ENCODE measurements around the gene BCAT1. TPM values are rescaled to one million over a fixed set of nuclear protein-coding genes. Genes with fewer than 3 reads are reported as not detected.

BCAT1 gene
- total and polyA plus RNA-seq, 2 donors (not counting 3 experiments of a cell fraction or from before 2014, with no cell fraction given), result 21.6 to 267 TPM

DNA sequence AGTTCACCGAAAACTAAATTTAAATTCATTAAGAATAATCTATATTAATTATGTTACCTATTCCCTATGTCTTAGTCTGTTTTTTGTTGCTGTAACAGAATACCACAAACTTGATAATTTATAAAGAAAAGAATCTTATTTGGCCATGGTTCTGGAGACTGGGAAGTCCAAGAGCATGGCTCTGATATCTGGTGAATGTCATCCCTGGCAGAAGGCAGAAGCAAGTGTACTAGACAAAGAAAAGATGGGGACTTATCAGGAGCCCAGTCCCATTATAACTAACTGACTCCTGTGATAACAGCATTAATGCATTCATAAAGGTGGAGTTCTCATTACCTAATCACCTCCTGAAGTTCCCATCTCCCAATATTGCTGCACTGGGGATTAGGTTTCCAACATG, 33.3 kb upstream of the BCAT1 start:
- no peak overlapping the region for H2AFZ ChIP-seq (ENCODE audit: low read depth, low read length)
- TF ChIP-seq MAX (IDR thresholded peaks at IDR 0.05; ENCODE audit: insufficient read depth, insufficient read length), result no peak
- no peak for TF ChIP-seq MYC (IDR thresholded peaks at IDR 0.05; ENCODE audit: low read depth, low read length)
- TF ChIP-seq FOS (IDR thresholded peaks at IDR 0.05; ENCODE audit: borderline replicate concordance, insufficient read depth, low read length), result no peak
- no peak for TF ChIP-seq CTCF (IDR thresholded peaks at IDR 0.05; ENCODE audit: extremely low read depth in 1 of 2, insufficient read depth in 1 of 2, low read depth in 1 of 2, low read length in 2 of 2)
- no peak for TF ChIP-seq GATA2 (IDR thresholded peaks at IDR 0.05; ENCODE audit: insufficient read depth, insufficient read length, low read depth, low read length)
- TF ChIP-seq JUN (IDR thresholded peaks at IDR 0.05; ENCODE audit: borderline replicate concordance, insufficient read depth, insufficient read length, low read depth), result no peak
- no peak for TF ChIP-seq EZH2 (IDR thresholded peaks at IDR 0.05; ENCODE audit: borderline replicate concordance, low read depth, low read length, severe bottlenecking)
- TF ChIP-seq POLR2A (IDR thresholded peaks at IDR 0.05; ENCODE audit: low read depth, low read length), result no peak
- TF ChIP-seq POLR2AphosphoS5 (IDR thresholded peaks at IDR 0.05; ENCODE audit: insufficient read depth, low read depth, low read length), result no peak
- intact Hi-C loops (cut with micrococcal nuclease), result no loop called here
- H4K20me1 ChIP-seq (replicated peaks; ENCODE audit: control insufficient read depth, extremely low read depth, insufficient read depth, low read length), result no peaks in the 10 kb centered on the region
- H3K9ac ChIP-seq (replicated peaks; ENCODE audit: extremely low read depth, insufficient read depth, low read length), result no peak overlapping the region
- BruUV-seq (replicated peaks), result no TSS peak
- H3K27me3 ChIP-seq (ENCODE audit: control insufficient read depth in 2 of 2, insufficient read depth in 2 of 2, low read length in 2 of 2), result no peaks in the 10 kb centered on the region
- DNase-seq (ENCODE audit: low read depth, low spot score) (no peak), FAIRE-seq (no peak)
- H3K27ac ChIP-seq (ENCODE audit: insufficient read depth, low read depth, low read length), result no peak overlapping the region
- CTCF ChIA-PET, result interaction anchor here (0.7 to 2.7 kb wide), 5 partner anchors 9 to 173 kb away, joined by 3 to 14 read pairs (median 3); no protein-coding TSS in a partner anchor
- no peaks in the 10 kb centered on the region for H3K36me3 ChIP-seq (ENCODE audit: control insufficient read depth in 2 of 2, extremely low read depth in 1 of 2, insufficient read depth in 2 of 2, low read length in 2 of 2)
- H3K4me2 ChIP-seq (ENCODE audit: insufficient read depth, low read length), result no peak overlapping the region
- H3K9me1 ChIP-seq (replicated peaks; ENCODE audit: control insufficient read depth, extremely low read depth, insufficient read depth, low read length), result no peaks in the 10 kb centered on the region
- POLR2A ChIA-PET, result no interaction called here
- no peaks in the 10 kb centered on the region for H3K79me2 ChIP-seq (ENCODE audit: control insufficient read depth, insufficient read depth, low read length)
- H3K9me3 ChIP-seq (replicated peaks; ENCODE audit: control insufficient read depth, insufficient read depth, low read length), result no peaks in the 10 kb centered on the region
- H3K4me3 ChIP-seq (replicated peaks in 1 of 3; ENCODE audit: insufficient read depth in 1 of 3, low read depth in 1 of 3, low read length in 3 of 3), result no peak overlapping the region
- no peaks in the 10 kb centered on the region for H3K4me1 ChIP-seq (ENCODE audit: control insufficient read depth, extremely low read depth, insufficient read depth, low read length)
- dilution Hi-C loops (cut with MboI; ENCODE audit: extremely low pct_ligation_motif_present, low sequenced_read_pairs), result no loop called here
